MM.1S (cell line): ENCODE measurements around the gene PTPRG.

Experiments
- EZH2phosphoT487 ChIP-seq: fragments of 300-600 bp; sonication (generic); IDR thresholded peaks from 2 replicates; pipeline ENCODE4 v1.6.1; 2018; ENCODE audit warnings: antibody characterized with exemption, low read length
- TF ChIP-seq, protein P1 (sequence below): fragments of 300-600 bp; sonication (generic); IDR thresholded peaks from 2 replicates; pipeline ENCODE4 v1.5.1; 2016; ENCODE audit warnings: antibody characterized with exemption, low read length, mixed read lengths

DNA sequence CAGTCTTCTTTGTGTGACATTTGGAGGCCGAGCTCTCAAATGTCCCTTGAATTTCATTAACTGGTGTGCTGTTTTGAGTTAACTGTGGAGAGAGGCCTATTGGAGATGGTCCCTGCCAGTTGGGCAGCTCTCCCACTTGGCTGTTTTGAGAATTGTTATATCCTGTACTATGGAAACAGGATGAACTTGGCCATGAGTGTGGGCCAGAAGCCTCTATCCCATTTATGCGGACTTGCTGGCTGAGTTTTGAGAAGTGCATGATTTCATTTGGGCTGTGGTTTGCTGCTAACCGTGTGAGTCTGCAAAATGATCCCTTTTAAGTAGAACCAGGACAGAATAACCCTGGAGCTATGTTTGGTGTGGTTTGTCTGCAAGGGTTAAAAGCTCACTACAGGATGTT, 366.0 kb downstream of the PTPRG start:
- TF ChIP-seq, protein P1, sequence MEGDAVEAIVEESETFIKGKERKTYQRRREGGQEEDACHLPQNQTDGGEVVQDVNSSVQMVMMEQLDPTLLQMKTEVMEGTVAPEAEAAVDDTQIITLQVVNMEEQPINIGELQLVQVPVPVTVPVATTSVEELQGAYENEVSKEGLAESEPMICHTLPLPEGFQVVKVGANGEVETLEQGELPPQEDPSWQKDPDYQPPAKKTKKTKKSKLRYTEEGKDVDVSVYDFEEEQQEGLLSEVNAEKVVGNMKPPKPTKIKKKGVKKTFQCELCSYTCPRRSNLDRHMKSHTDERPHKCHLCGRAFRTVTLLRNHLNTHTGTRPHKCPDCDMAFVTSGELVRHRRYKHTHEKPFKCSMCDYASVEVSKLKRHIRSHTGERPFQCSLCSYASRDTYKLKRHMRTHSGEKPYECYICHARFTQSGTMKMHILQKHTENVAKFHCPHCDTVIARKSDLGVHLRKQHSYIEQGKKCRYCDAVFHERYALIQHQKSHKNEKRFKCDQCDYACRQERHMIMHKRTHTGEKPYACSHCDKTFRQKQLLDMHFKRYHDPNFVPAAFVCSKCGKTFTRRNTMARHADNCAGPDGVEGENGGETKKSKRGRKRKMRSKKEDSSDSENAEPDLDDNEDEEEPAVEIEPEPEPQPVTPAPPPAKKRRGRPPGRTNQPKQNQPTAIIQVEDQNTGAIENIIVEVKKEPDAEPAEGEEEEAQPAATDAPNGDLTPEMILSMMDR: no peak
- no peak for TF ChIP-seq EZH2phosphoT487
